ENCODE measurements around the gene SLC7A10. TPM values are rescaled to one million over a fixed set of nuclear protein-coding genes. Genes with fewer than 3 reads are reported as not detected.
A peak's percentile ranks its signal among the peaks of the same experiment; 100 is the strongest.

The SLC7A10 gene
- total and polyA plus RNA-seq, 3 experiments from 2014 or later, result not detected

GRCh38 chr19:33195645-33196347 is 29.9 kb downstream of the SLC7A10 start:
- DNase-seq, result no peak
- ChIA-PET CTCF (interaction anchor here (1.5 kb wide), 1 partner anchor 18 kb away, joined by 3 read pairs; no protein-coding TSS in a partner anchor), POLR2A (no interaction called here)
- no peaks in the 10 kb centered on the region for H3K36me3 ChIP-seq (ENCODE audit: insufficient read depth, low read length)
- Mint-ChIP-seq H3K9me3 (no peaks in the 10 kb centered on the region), H3K4me3 (no peak overlapping the region), H3K36me3 (no peaks in the 10 kb centered on the region), H3K27ac (no peak overlapping the region), H3K4me1 (peaks cover 0 to 9% (median 6%) of the 10 kb centered on the region in 3 donors), H3K27me3 (peaks cover 32 to 42% of the 10 kb centered on the region in 2 donors)
- H3K9me3 ChIP-seq (ENCODE audit: low read length), result no peaks in the 10 kb centered on the region
- no peaks in the 10 kb centered on the region for H3K4me1 ChIP-seq (ENCODE audit: insufficient read depth, low read length)
- H3K27me3 ChIP-seq (ENCODE audit: insufficient read depth, low read length, poor library complexity, severe bottlenecking), result peaks cover 20% of the 10 kb centered on the region
- no peak overlapping the region for H3K4me3 ChIP-seq (ENCODE audit: low read length)
- no peak overlapping the region for H3K27ac ChIP-seq (ENCODE audit: low read depth, low read length)

GRCh38 chr19:33194886-33195644 is 30.6 kb downstream of the SLC7A10 start:
- H3K36me3 Mint-ChIP-seq, result no peaks in the 10 kb centered on the region
- H3K4me3 ChIP-seq (ENCODE audit: low read length), result no peak overlapping the region
- CTCF ChIA-PET, result interaction anchor here (1.5 kb wide), 1 partner anchor 17 kb away, joined by 3 read pairs; no protein-coding TSS in a partner anchor

GRCh38 chr19:33194532-33194885 is 31.1 kb downstream of the SLC7A10 start:
- no peaks in the 10 kb centered on the region for H3K4me1 ChIP-seq (ENCODE audit: insufficient read depth, low read length)
- peaks cover 20% of the 10 kb centered on the region for H3K27me3 ChIP-seq (ENCODE audit: insufficient read depth, low read length, poor library complexity, severe bottlenecking)
- H3K4me1 Mint-ChIP-seq, result peaks cover 0 to 9% (median 6%) of the 10 kb centered on the region in 3 donors
- no peaks in the 10 kb centered on the region for H3K9me3 Mint-ChIP-seq
- no peak overlapping the region for H3K4me3 Mint-ChIP-seq
- no peaks in the 10 kb centered on the region for H3K36me3 ChIP-seq (ENCODE audit: insufficient read depth, low read length)
- ChIA-PET POLR2A (no interaction called here), CTCF (no interaction called here)
- DNase-seq, result no peak
- no peak overlapping the region for H3K27ac ChIP-seq (ENCODE audit: low read depth, low read length)
- H3K9me3 ChIP-seq (ENCODE audit: low read length), result no peaks in the 10 kb centered on the region
- H3K36me3 Mint-ChIP-seq, result no peaks in the 10 kb centered on the region
- no peak overlapping the region for H3K27ac Mint-ChIP-seq
- no peak overlapping the region for H3K4me3 ChIP-seq (ENCODE audit: low read length)
- peaks cover 34 to 42% of the 10 kb centered on the region in 2 donors for H3K27me3 Mint-ChIP-seq

More at GRCh38 chr19:33194886-33195644, 30.6 kb downstream of the SLC7A10 start:
- DNase-seq, result no peak
- no peaks in the 10 kb centered on the region for H3K9me3 ChIP-seq (ENCODE audit: low read length)
- no peak overlapping the region for H3K27ac ChIP-seq (ENCODE audit: low read depth, low read length)
- H3K27me3 ChIP-seq (ENCODE audit: insufficient read depth, low read length, poor library complexity, severe bottlenecking), result peaks cover 20% of the 10 kb centered on the region
- H3K36me3 ChIP-seq (ENCODE audit: insufficient read depth, low read length), result no peaks in the 10 kb centered on the region
- peak overlapping the region in 3 of 7 donors; percentile 35 to 65 (median 55) for H3K4me3 Mint-ChIP-seq
- H3K27ac Mint-ChIP-seq, result no peak overlapping the region
- H3K9me3 Mint-ChIP-seq, result no peaks in the 10 kb centered on the region
- peaks cover 34 to 42% of the 10 kb centered on the region in 2 donors for H3K27me3 Mint-ChIP-seq
- H3K4me1 ChIP-seq (ENCODE audit: insufficient read depth, low read length), result no peaks in the 10 kb centered on the region
- POLR2A ChIA-PET, result no interaction called here
- H3K4me1 Mint-ChIP-seq, result peaks cover 0 to 9% (median 6%) of the 10 kb centered on the region in 3 donors

- H3K36me3 Mint-ChIP-seq, result no peaks in the 10 kb centered on the region
- POLR2A ChIA-PET, result no interaction called here
- peaks cover 34 to 39% of the 10 kb centered on the region in 2 donors for H3K27me3 Mint-ChIP-seq
- H3K27ac ChIP-seq (ENCODE audit: low read depth, low read length), result no peak within 1 kb of the TSS
- no peaks in the 10 kb centered on the region for H3K4me1 ChIP-seq (ENCODE audit: insufficient read depth, low read length)
- H3K27ac Mint-ChIP-seq, result no peak within 1 kb of the TSS
- H3K4me1 Mint-ChIP-seq, result peaks cover 0 to 9% (median 6%) of the 10 kb centered on the region in 3 donors
- no peaks in the 10 kb centered on the region for H3K9me3 Mint-ChIP-seq
- H3K27me3 ChIP-seq (ENCODE audit: insufficient read depth, low read length, poor library complexity, severe bottlenecking), result peaks cover 20% of the 10 kb centered on the region
- CTCF ChIA-PET, result no interaction called here
- H3K4me3 Mint-ChIP-seq, result peak within 1 kb of the TSS in 6 of 7 donors; percentile 10 to 65 (median 40)
- DNase-seq, result peak in 1 of 5 donors; percentile 18
- no peaks in the 10 kb centered on the region for H3K36me3 ChIP-seq (ENCODE audit: insufficient read depth, low read length)
- H3K4me3 ChIP-seq (ENCODE audit: low read length), result no peak within 1 kb of the TSS
- no peaks in the 10 kb centered on the region for H3K9me3 ChIP-seq (ENCODE audit: low read length)
Observed at GRCh38 chr19:33193865-33194362, 31.7 kb downstream of the SLC7A10 start, which contains the start of gene LRP3. Gene LRP3 (plus strand): TSS chr19:33194330. CDS start chr19:33194786, 456 bp downstream.

GRCh38 chr19:33193269-33193864 is 32.3 kb downstream of the SLC7A10 start:
- Mint-ChIP-seq H3K4me3 (peak overlapping the region in 6 of 7 donors; percentile 10 to 56 (median 40)), H3K27ac (no peak overlapping the region), H3K27me3 (peaks cover 34 to 39% of the 10 kb centered on the region in 2 donors), H3K9me3 (no peaks in the 10 kb centered on the region), H3K4me1 (peaks cover 0 to 9% (median 6%) of the 10 kb centered on the region in 3 donors), H3K36me3 (no peaks in the 10 kb centered on the region)
- ChIA-PET POLR2A (no interaction called here), CTCF (interaction anchor here (1.2 kb wide), 1 partner anchor 223 kb away, joined by 3 read pairs; no protein-coding TSS in a partner anchor)
- Histone ChIP-seq H3K4me3 (ENCODE audit: low read length) (no peak overlapping the region), H3K27me3 (ENCODE audit: insufficient read depth, low read length, poor library complexity, severe bottlenecking) (peaks cover 20% of the 10 kb centered on the region), H3K9me3 (ENCODE audit: low read length) (no peaks in the 10 kb centered on the region), H3K36me3 (ENCODE audit: insufficient read depth, low read length) (no peaks in the 10 kb centered on the region), H3K27ac (ENCODE audit: low read depth, low read length) (no peak overlapping the region), H3K4me1 (ENCODE audit: insufficient read depth, low read length) (no peaks in the 10 kb centered on the region)
- no peak for DNase-seq

GRCh38 chr19:33192010-33192409 is 33.6 kb downstream of the SLC7A10 start:
- Mint-ChIP-seq H3K4me3 (no peak overlapping the region), H3K36me3 (no peaks in the 10 kb centered on the region), H3K27ac (no peak overlapping the region), H3K27me3 (peaks cover 34 to 37% of the 10 kb centered on the region in 2 donors), H3K4me1 (peaks cover 2 to 7% (median 6%) of the 10 kb centered on the region in 3 donors), H3K9me3 (no peaks in the 10 kb centered on the region)
- Histone ChIP-seq H3K27ac (ENCODE audit: low read depth, low read length) (no peak overlapping the region), H3K4me1 (ENCODE audit: insufficient read depth, low read length) (no peaks in the 10 kb centered on the region), H3K4me3 (ENCODE audit: low read length) (no peak overlapping the region), H3K27me3 (ENCODE audit: insufficient read depth, low read length, poor library complexity, severe bottlenecking) (peaks cover 20% of the 10 kb centered on the region), H3K9me3 (ENCODE audit: low read length) (no peaks in the 10 kb centered on the region), H3K36me3 (ENCODE audit: insufficient read depth, low read length) (no peaks in the 10 kb centered on the region)
- ChIA-PET CTCF (interaction anchor here (1.2 kb wide), 1 partner anchor 15 kb away, joined by 4 read pairs; no protein-coding TSS in a partner anchor), POLR2A (no interaction called here)
- no peak for DNase-seq

GRCh38 chr19:33191501-33191900 is 34.1 kb downstream of the SLC7A10 start:
- peaks cover 7 to 10% (median 7%) of the 10 kb centered on the region in 3 donors for H3K4me1 Mint-ChIP-seq
- ChIA-PET CTCF (interaction anchor here (1.2 kb wide), 1 partner anchor 15 kb away, joined by 4 read pairs; no protein-coding TSS in a partner anchor), POLR2A (no interaction called here)
- H3K36me3 Mint-ChIP-seq, result no peaks in the 10 kb centered on the region
- H3K4me3 ChIP-seq (ENCODE audit: low read length), result no peak overlapping the region
- no peaks in the 10 kb centered on the region for H3K9me3 Mint-ChIP-seq
- no peak overlapping the region for H3K27ac Mint-ChIP-seq
- DNase-seq, result no peak
- peaks cover 32% of the 10 kb centered on the region in 2 donors for H3K27me3 Mint-ChIP-seq
- no peaks in the 10 kb centered on the region for H3K36me3 ChIP-seq (ENCODE audit: insufficient read depth, low read length)
- H3K9me3 ChIP-seq (ENCODE audit: low read length), result no peaks in the 10 kb centered on the region
- H3K4me3 Mint-ChIP-seq, result no peak overlapping the region
- peaks cover 4% of the 10 kb centered on the region for H3K4me1 ChIP-seq (ENCODE audit: insufficient read depth, low read length)
- peaks cover 20% of the 10 kb centered on the region for H3K27me3 ChIP-seq (ENCODE audit: insufficient read depth, low read length, poor library complexity, severe bottlenecking)
- no peak overlapping the region for H3K27ac ChIP-seq (ENCODE audit: low read depth, low read length)

All from CD8-positive, alpha-beta memory T cell (primary cell).